GM21737 (cell line): Measurements from ENCODE around the gene MYRIP.
"Not testable (repeated sequence)": the region's sequence is repeated elsewhere in the genome, so short reads cannot be mapped to it uniquely, and the experiment has no call there.

ENCODE experiments used
- ATAC-seq: cut with Tn5 transposase; IDR thresholded peaks from one replicate; pipeline ENCODE4 v1.9.1; 2021; ENCODE audit warnings: mild to moderate bottlenecking, moderate library complexity; ENCODE audit not compliant: unreplicated experiment

Gene MYRIP

DNA sequence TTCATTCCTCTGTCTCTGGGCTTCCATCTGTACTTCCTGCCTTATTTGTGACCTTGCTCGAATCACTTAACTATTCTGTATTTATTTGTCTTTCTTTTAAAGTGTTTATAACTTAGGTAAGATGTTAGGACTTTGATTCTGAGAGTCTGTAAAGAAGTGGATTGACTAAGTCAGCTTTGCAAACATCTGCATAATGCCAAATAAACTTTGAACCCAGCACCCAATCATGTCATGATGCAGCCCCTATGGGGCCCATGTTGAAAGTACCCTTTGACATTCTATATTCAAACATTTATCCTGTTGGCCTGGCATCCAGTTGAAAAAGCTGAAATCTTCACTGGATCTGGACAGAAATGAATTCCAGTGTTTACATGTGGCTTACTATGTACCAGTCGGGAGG is 3.8 kb upstream of the MYRIP start:
- no peak for ATAC-seq

GRCh38 chr3:39806820-39807219 is 2.6 kb upstream of the MYRIP start:
- no peak for ATAC-seq

DNA sequence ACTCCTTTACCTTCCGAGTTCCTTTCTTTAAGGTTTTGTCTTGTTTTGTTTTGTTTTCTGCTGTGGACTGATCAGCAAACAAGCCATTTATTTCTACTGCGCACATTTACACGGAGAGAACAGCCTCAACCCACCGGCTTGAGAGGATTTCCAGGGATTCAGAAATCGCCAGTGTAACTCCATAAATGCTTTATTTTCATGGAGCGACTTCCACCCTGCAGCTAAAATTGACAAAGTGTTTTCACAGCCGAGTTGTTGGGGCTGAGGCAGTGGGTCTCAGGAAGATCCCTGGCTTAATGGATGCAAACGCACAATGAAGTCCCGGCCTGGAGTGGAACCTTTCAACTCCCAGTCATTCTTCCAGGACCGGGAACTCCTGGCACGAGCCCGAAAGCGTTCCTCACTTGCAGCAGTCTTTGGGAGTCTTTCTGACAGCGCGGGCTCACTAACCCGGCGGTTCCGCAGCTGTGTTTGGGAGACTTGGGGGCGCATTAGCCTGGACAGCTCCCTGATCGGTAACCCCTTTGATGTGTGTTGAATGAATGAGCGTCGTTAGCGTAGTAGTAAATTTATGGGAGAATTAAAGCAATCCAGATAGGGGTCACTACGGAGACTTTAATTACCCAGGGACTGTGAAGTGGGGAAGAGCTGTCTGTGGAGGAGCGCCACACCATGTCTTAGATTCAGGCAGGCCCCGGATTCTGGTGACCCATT is 785 bp upstream of the MYRIP start:
- ATAC-seq, result no peak

DNA sequence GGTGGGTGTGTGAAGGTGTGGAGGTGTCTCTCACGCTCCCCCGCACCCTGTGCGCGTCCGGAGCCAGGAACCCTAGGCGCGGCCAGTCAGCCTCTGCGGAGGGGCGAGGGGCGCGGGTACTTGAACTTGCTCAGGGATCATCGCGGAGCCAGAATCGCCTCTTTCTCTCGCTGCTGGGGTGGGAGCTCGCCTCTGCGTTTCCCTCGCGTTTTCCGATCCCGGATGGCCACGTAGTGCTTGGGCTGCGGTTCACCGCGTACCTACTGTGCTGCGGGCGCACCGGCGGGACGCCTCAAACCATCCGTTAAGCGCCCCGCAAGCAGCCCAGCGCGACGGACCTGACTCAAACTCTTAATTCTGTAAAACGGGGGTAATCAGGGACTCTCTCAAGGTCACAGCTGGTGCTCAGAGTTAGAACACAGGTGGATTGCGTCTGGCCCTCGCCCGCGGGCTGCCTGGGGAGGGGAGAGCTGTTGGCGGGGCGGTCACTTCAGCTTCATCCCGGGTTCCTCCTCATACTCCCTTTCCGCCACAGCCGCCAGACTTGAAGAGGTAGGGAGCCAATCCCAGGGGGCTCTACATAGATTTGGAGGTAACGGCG is 686 bp downstream of the MYRIP start:
- ATAC-seq, result no peak

DNA sequence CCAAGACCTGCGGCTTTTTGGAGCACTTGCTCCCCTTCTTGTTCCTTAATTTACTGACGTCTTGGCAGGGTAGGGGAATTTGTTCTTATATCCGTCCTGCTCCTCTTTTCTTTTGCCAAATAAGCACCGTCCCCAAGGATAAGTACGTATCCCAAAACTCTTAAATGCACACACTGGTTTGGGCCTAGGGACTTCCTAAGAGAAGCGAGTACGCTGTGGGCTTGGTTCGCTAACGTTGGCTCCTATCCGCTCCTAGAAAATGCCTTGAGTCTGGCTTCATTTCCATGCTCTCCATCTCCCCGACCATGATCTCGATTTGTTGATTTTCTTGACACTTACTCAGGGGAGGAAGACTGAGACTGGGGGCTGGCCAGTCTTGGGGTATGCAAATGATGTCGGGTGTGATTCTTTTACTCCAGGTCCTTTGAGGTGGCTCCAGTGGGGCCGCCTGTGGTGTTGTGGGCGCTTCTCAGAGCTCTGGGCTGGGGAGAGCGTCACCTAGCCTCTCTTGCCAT is 1.3 kb downstream of the MYRIP start:
- ATAC-seq, result no peak

- no peak for ATAC-seq
Measured at GRCh38 chr3:39811561-39811960, 2.2 kb downstream of the MYRIP start.

GRCh38 chr3:39812537-39812936 is 3.1 kb downstream of the MYRIP start:
- ATAC-seq, result no peak

DNA sequence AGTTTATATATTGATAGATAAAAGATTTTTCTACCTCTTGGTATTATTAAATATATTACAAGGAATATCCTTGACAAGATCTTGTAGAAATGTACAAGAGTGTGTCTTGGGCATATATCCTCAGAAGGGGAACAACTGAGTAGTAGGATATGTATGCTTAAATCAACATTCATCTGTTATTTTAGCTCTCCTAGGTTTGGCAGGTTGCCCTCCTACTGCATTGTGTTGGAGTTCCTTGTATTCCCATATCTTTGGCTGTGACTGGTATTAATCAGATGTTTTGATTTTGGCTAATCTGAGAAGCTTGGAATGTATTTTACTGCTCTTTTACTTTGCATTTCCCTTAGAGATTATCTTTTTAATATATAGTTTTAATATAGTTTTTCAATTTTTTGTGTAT is 4.6 kb downstream of the MYRIP start:
- ATAC-seq, result no peak

- no peak for ATAC-seq
Measured at GRCh38 chr3:39819899-39820298, 10.5 kb downstream of the MYRIP start.

GRCh38 chr3:39833764-39834163 is 24.4 kb downstream of the MYRIP start:
- ATAC-seq, result not testable (repeated sequence)

GRCh38 chr3:39839484-39839883 is 30.1 kb downstream of the MYRIP start:
- no peak for ATAC-seq

GRCh38 chr3:39843440-39843839 is 34.0 kb downstream of the MYRIP start:
- no peak for ATAC-seq

DNA sequence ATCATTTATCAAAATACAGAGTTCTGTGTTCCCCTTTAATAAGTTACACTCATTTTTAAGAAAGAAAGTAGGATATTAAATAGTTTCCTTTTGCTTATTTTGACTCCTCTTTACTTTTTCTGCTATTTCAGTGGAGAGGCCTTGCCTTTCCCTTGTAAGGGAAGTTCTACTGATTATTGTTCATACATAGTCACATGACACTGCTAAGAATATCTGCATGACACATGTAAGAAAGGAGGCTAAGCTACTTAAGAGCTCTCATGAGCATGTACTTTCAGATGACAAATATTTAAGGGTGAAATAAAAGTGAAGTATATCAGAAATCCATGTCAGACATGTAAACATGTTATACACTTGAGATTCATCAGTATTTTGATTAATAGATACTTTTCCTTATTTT is 39.0 kb downstream of the MYRIP start:
- no peak for ATAC-seq

GRCh38 chr3:39849992-39850715 is 40.7 kb downstream of the MYRIP start:
- no peak for ATAC-seq

- no peak for ATAC-seq
Measured at GRCh38 chr3:39850716-39851032, 41.3 kb downstream of the MYRIP start.

GRCh38 chr3:39855517-39855916 is 46.1 kb downstream of the MYRIP start:
- no peak for ATAC-seq

DNA sequence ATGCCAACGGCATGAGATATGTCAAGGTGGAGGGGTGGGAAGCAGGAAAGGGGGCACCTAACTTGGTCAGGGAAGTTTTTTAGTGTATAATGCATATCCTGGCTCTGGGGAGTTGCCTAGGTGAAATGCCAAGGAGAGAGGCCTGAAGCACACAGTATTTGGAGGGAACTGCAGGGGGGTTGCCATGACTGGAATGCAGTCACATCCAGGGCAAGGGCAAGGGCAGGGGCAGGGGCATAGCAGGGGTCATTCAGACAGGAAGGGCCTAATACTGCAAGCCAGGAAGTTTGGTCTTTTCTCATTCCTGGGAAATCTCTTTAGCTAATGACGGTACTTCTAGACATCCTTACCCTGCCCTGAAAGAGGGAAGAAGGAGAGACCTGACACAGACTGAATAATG is 60.5 kb downstream of the MYRIP start:
- ATAC-seq, result no peak

- no peak for ATAC-seq
Measured at GRCh38 chr3:39870706-39871105, 61.3 kb downstream of the MYRIP start.

- ATAC-seq, result no peak
Measured at GRCh38 chr3:39879581-39879980, 70.2 kb downstream of the MYRIP start.

- no peak for ATAC-seq
Measured at GRCh38 chr3:39882111-39882510, 72.7 kb downstream of the MYRIP start.

DNA sequence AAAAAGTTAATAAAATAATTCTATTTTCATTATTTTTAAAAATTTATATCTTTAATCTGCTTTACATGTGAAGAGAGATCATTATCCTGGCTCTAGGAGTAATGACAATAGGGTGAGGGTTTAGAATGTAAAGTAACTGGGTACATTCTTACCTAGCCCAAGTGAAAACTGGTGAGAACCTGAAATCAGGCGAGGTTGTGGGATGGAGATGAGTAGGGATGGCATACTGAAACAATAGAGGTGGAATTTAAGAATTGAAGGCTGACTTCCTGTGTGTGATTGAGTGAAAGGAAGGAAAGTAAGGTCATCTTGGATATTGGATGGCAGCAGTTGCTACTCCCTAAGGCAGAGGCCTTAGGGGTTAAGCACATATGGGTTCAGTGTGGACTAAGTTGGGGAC is 82.7 kb downstream of the MYRIP start:
- no peak for ATAC-seq

DNA sequence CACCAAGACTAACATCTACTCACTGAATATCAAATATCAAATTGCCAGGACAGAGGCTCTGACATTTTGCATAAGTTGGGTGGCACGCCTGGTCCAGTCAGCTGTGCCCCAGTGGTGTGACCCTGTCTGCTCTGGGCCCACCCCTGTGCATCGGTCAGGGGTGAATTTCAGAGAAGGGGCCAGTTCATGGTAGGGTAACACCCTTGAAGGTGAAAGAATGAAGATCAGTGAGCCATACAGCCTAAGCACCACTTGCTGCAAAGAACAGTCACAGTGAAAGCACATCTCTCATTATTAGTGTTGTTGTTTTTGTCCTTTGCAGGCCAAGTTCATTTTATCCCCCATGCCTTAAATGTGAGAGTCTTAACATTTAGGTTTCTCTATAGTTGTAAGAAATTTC is 86.8 kb downstream of the MYRIP start:
- ATAC-seq, result no peak
